Hematopoietic multipotent progenitor cell treated with erythropoietin and hydrocortisone succinate and interleukin-3 and kit ligand, for 15 days (in vitro differentiated cells): ENCODE measurements around the gene CRNN.
A peak's percentile ranks its signal among the peaks of the same experiment; 100 is the strongest.

ENCODE experiments used
- DNase-seq: peaks from one replicate; pipeline ENCODE4 v3.0.0-alpha.2; 2015; ENCODE audit warnings: low spot score

The CRNN gene

DNA sequence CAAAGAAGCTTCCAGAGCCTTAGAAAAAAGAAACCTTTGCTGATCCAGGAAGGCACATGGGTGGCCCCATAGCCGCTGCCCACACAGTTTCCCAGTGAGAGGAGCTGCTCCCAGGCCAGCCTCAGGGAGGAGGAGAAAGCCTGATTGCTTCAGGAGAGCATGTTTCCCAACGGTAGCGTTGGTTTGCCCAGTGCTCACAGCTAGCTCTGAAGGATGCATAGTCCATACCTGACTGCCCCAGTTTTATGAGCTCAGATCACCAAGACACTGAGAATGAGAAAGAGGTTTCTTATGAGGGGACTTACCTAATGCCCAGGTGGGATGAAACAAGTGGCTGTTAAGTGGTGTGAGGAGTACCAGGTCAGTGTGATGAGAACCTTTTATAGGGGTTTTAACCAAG is at the start of gene CRNN:
Gene CRNN (minus strand): TSS at position 355 of the 400 bp plus-strand sequence. CDS start 2,030 bp downstream, outside the sequence.
- DNase-seq: no peak

DNA sequence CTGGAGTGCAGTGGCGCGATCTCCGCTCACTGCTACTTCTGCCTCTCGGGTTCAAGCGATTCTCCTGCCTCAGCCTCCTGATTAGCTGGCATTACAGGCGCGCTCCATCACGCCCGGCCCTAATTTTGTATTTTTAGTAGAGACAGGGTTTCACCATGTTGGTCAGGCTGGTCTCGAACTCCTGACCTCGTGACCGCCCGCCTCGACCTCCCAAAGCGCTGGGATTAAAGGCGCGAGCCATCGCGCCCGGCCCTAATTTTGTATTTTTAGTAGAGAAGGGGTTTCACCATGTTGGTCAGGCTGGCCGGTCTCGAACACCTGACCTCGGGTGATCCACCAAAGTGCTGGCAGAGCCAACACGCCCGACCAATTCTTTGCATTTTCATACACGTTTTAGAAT is 48.6 kb upstream of the CRNN start:
- DNase-seq: no peak

DNA sequence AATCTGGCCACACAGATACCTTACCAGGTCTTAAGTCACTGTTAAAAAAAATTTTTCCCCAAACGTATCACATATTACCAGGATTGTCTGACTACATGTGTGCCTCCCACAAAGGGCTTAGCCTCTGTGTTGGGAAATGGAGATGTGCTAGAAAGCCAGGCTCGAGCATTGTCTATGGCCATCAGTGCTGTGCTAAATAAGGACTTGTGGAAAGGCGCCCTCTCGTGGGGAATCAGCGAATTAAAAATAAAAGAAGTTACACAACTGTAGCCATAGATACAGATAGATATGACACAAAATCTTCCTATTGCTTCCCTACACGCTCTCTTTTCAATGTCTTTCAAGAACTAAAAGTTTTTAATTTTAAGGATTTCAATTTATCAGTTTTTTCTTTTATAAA is 47.5 kb upstream of the CRNN start:
- peak; percentile 65 for DNase-seq

DNA sequence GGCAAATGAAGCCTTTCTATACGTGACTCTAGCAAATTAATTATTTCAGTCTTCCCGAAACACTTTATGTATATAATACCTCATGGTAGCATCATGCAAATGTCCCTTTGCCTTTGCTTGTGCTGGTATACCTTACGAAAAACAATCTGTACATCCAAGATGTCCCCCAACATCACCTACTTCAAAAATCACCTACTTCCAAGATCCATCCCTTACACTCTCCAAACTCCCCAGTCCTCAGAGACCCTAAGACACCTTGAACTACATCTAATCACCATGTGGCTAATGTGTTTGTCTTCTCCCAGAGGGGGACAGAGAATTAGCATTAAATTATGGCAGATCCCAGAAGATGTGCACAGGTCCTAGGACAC is 46.5 kb upstream of the CRNN start:
- no peak for DNase-seq

DNA sequence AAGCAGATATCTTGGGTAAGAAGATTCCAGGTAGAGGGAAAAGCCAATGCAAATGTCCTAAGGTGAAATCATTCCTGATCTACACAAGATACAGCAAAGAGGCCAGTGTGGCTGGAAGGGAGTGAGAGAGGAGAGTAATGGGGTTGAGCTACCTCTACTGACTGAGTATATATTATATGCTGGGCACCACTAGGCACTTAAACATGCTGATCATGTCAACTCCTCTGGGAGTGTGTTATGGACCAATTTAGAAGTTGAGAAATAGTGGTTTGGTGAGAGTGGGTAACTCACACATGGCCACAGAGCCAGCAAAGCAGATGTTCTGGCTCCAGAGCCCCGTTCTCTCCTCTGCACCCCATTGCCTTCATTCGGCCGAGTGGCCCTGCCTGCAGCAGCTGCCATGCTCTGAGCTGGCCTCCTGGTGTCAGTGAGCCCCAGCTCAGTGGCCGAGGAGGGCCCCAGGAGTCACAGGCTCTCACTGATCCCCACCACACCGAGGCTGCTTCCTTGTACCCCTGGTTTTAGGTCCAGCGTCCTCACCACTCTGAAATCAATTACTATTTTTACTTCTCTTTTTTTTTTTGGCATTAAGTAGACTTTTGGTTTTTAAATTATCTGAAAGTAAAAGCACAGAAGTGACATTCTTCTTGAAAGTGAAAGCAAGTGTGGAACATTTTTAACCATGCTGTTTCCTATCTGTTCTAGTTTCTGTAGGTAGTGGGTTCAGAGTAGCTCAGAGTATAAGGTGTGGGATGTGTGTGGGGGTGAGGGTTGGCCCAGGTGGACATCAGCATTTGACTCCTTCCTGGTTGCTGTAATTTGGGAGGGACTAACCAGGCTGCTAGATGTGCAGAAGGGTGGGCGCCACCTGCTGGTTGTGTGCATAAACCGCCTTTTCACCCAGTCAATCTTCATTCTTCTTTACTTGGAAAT is 45.8 kb upstream of the CRNN start:
- peak; percentile 70 for DNase-seq

DNA sequence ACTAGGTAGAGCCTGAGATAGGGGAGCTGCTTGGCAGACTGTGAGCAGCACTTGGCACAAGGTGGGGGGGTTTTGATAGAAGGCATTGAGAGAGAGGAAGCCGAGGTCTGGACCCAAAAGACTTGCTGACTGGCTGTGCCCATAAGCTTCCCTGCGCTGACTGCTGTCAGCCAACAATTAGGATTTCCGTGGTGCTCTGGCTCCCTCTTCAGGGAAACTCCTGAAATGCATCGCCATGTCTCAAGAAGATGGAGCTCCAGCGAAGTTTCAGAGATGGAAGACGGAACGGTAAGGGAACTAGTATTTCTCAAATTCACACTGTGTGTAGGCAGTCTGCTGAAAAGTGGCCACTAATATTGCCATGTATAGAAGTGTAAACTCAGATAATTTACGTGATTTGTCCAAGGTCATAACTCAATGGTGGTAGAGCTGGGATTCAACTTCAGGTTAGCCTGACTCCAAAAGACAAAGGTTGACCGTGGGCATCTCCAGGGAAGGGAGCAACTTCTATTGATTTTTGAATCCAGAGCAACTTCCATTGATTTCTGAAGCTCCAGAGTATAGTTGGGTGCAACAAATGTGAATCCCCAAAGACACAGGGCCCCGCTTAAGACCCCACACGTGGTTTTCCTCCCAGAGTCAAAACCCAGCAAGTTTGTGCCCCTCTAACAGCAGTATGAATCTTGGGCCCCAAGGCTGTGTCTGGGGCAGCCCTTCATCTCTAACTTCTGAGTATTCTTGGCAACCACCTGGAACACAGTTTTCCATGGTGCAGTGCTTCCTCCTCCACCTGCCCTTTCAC is 44.5 kb upstream of the CRNN start:
- peak; percentile 65 for DNase-seq

DNA sequence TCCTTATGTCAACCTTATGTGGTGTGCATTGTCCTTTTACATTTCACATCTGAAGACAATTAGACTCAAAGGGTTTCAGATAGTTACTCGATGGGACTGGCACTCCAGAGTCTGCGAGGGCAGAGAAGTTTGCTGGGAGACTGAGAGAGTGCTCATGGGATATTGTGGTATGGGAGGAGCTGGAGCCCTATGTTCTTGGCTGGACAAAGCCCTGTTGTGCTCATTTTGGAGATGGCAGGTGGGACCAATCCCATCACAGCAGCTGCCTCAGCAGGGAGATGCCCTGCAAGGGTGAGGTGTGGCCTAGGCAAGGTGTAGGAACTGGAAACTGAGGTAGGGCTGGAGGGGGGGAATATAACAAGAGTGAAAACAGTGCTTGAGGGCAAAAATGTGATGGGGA is 43.5 kb upstream of the CRNN start:
- DNase-seq: no peak

DNA sequence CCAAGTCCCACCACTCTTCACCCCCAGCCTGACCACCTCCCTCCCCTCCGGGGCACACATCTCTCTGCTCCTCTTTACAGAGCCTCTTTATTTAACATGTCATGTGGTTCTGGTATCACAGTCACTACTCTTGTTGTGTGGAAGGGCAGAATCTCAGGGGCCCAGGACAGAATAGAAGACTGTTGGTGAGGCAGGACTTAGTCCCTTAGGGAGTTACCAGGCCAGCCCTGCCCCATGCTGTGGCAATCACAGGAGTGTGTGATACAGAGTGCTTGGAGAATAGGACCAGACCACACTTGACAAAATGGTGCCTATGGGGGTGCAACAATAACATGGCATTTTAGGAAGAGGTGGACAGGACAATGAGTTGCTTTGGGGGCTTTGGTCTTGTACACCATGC is 43.0 kb upstream of the CRNN start:
- DNase-seq: no peak

DNA sequence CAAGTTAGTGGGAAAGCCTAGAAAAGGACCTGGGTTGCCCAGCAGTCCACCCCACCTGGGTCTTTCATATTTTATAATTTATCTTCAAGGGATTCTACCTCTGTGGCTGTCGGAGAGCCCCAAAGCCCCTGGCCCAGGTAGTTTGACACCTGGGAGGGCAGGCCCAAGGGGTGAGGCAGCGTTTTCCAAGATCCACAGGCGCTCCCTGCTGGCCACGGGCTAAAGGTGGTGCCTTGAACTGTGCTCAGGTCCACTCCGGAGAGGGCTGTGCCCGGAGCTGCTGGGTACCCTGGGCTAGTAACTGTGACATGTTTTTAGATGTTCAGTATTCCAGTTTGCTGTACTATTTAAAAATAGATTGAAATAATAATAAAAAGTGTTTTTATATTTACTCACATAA is 37.2 kb upstream of the CRNN start:
- no peak for DNase-seq

DNA sequence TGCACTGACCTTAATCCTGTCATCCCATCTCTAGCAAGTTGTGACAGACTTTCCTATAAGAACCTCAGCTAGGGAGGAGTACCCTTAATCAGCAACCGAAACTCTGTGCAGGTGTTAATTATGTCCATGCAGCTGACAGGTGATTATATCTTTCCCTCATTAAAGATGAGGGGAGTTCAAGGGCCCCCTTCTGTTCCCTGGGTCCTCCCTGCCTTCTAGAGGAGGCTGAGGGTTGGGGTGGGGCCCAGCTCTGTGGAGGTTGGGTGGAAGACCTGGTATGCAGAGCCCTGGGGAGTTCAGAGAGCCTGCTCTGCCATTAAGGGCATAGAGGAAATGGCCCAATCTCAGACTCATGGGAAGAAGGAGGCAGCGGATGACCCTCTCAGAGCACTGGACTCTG is 35.6 kb upstream of the CRNN start:
- DNase-seq: no peak

DNA sequence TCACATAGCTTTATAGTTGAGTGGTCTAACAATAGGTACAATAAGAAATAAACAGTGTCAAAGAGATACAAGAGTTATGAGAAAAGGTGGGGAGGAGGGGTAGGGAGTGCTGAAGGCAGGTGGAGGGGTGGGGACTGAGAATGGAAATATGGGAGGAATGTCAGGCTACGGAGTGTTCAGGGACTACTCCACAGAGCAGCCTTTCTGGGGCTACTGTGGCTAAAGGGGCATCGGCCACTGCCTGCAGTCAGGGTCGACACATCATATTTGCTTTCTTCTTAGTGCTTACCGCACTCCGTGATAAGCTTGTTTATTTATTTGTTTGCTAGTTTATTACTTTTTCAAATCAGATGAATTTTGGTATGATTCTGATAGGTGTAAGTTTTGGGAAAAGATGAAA is 34.4 kb upstream of the CRNN start:
- no peak for DNase-seq

DNA sequence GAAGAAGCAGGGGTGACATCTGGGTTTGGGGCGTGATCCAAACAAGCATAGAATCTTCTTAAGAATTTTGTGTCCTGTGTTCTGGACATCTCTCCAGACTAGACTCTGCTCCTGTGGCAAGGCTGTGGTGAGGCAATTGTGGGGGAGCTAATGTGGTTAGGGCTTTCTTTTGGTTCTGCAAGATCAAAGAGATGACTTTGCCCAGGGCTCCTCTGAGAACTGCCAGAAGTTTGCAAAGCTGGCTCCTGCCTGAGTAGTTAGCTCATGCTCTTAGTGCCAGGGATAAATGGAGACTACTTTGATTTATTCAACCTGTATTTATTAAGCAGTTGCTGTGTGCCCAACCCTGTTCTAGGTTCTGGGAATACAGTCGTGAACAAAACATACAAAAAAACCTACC is 34.0 kb upstream of the CRNN start:
- no peak for DNase-seq

DNA sequence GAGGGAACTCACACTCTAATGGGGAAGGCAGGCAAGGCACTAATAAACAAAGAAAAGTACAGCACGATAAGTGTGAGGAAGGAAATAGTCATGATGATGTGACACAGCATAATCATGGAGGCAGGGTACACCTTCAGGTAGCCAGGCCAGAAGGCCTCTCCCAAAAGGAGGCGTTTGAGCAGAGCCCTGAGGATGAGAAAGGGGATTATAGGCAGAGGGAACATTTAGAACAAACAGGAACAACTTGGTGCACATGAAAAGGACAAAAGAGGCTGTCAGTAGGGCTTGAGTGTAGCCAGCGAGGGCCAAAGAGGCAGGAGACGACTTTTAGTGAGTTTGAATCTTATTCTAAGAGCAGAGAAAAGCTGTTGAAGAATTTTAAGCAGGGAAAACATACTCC is 33.4 kb upstream of the CRNN start:
- no peak for DNase-seq

DNA sequence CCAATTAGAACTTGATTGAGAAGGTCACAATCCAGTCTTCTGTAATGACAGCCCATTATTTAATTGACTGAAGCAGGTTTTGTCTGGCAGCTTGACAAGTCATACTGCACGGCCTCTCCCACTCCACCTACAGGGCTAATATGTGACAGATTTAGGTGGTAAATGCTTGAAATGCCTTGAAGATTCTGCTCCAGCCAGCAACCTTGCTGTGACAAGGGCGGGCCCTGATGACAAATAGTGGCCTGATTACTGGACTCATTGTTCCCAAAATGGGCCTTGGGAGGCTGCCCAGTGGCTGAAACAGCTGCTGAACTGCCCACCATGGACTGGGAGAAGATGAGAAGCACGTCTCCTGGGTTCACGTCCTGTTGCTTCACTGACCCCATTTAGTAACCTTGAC is 30.0 kb upstream of the CRNN start:
- no peak for DNase-seq

DNA sequence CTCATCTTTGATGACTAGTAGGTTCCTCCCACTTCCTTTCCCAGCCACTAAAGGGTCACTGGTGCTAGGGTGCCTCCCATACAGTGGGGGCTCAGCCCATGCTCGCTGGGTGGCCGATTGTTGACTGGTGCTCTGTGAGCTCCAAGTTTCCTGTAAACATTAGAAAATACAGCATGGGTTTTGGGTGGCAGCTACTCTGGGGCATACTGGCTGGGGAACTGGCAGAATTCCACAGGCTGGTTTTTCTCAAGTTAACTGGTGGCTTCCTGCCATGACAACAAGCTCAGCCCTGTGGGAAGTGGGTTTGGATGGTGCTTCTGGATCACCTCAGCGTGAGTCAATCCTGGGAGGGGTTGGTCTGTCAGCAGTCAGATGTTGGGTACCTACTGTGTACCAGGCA is 28.7 kb upstream of the CRNN start:
- no peak for DNase-seq

DNA sequence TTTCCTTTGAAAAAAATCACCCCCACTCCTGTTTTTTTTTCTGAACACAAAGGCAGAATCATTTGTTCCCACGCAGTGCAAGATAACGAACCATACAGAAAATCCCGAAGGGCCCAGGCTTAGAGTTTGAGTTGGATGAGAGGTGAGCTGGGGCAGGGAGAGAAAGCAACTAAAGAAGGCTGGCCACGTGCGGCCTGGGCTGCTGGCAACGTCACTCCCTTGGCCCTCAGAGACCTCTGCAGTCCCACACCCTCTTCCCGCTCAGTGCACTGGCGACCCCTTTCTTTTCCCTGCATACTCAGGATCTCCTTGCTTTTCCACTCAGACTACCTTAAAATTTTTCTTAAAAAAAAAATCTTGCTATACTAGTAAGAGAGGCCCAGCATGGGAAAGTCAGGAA is 28.2 kb upstream of the CRNN start:
- DNase-seq: no peak

DNA sequence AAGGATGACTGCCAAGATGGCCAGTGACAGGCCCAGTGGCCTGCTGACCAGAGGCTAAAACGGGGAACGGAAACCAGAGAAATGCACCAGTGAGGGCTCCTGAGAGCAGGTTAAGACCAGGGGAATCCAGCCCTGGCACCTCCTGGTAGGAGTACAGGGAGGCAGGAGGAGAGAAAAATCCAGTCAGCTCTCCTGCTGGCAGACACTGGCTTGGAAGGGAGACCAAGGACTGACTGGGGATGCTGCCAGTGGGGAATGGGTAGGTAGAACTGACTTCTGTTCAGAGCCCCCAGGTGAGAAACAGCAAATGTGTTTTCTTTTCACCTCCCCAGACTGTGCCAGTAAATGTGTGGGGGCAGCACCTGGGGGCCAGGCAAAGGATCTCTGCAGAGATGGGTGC is 27.7 kb upstream of the CRNN start:
- DNase-seq: no peak

DNA sequence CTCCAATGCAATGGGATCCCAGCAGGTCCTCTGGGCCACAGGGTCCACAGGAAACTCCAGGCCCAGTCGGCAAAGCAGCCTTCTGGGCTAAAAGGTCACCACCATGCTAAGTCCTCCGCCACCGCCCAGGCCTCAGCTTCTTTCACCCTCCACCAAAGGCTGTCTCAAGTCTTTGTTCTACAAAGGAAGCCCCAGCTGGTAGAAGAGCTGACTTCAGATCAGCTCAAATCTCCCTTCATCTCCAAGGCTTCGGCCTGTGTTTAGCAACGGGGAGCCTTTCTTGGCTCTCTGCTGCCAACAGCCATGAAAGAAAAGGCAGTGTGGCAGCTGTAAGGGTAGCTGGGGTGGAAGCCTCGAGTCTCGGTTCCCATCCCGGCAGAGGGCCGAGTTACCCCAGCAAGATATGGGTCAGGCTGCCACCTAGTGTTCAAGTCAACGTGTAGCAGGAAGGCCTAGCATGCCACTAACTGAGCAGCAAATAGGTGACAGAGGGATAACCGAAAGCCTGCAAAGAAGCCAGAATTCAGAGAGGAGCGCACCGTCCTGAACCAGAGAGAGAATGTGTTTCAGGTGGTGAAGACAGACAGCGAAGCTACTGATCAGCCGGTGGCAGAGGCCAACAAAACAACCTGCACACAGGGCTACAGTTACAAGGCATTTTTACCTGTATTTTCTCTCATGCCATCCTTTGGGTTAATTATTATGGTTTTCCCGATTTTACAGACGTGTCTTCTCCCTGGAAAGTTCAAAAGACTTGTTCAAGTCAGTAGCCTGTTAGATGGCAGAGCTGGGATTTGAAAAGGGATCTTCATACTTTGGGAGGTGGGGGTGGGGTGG is 26.8 kb upstream of the CRNN start:
- DNase-seq: peak; percentile 48

DNA sequence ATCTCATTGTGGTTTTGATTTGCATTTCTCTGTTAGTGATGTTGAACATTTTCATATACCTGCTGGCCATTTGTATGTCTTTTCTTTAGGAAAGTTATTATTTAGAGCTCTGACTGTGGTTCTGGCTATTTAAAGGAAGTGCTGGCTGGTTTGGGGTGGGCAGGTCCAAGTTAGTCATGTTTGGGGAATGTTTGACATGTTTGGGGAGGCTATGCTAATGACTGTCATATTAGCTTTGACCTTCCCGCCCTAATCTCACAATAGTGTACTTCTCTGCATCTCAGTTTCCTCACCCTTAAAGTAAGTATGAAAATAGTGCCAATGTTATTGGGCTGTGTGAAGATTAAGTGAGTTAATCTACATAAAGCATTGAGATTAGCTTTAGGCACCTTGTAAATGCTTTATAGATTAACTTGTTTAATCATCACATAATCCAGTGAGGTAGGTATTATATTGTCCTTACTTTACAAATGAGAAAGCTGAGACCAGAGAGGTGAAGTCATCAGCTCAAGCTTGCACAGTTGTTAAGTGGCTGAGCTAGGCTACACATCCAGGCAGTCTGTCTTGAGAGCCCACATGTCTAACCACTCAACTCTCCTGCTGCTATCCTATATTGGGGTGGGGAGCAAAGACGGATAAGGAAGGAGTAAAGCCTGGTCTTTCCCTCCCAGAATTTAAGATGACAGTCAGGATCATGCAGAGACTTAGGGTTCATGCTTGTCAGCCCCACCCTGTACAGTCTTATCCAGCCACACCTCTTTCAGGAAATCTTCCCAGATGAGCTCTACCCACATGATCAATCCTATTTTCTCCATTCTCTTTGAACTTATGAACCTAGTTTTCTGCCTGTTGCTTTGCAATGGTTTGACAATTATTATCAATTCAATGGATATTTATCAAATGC is 22.8 kb upstream of the CRNN start:
- DNase-seq: no peak

DNA sequence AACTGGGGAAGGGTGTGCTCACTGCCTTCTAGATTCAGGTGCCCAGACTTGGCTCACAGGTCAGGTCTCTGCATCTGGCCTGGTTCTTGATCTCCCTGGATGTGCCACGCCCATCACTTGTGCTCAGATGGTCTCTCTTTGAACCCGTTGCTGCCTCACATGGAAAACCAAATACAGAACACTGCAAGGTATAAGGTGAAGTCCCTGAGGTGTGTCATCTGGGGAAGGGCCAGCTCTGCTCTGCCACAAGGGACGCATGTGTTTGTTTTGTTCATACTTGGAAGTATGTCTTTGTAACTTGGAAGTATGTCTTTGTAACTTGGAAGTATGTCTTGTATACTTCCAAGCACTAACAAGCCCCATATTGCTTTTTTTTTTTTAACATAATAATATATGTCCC is 13.4 kb upstream of the CRNN start:
- DNase-seq: no peak

DNA sequence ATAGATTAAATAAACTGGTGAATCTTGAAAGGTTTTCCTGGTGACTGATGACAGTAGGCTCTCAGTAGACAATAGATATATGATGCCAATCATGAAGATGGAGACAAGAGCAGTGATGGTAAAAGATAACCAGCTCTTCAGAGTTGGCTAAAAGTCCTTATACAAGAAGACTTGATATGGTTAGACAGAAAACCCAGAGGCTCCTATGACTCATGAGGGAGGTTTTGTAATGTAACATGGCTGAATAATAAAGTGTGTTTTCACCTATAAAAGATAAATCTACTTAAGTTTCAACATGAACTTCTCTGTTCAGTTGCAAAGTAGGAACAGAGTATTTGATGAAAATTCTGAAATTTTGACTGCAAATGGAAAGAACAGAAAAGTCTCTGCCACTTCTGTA is 12.7 kb upstream of the CRNN start:
- no peak for DNase-seq
